ENCODE measurements around the gene TIMP1.

GRCh38 chrX:47560179-47560933 is 21.9 kb upstream of the TIMP1 start:
- TF ChIP-seq ZNF521 (tag by site-specific recombination; IDR thresholded peaks at IDR 0.05) = no peak
- no peak for TF ChIP-seq ZNF362 (tag by site-specific recombination; IDR thresholded peaks at IDR 0.05)
- TF ChIP-seq ZNF843 (tag by site-specific recombination; IDR thresholded peaks at IDR 0.05) = no peak
- TF ChIP-seq CTCF (tag by site-specific recombination; IDR thresholded peaks at IDR 0.05) = no peak
- TF ChIP-seq ZNF416 (tag by site-specific recombination; IDR thresholded peaks at IDR 0.05) = no peak
- TF ChIP-seq ZNF580 (tag by site-specific recombination; IDR thresholded peaks at IDR 0.05) = peak; percentile 33; the same call in 1 of the 2 replicates
- TF ChIP-seq, protein P1, sequence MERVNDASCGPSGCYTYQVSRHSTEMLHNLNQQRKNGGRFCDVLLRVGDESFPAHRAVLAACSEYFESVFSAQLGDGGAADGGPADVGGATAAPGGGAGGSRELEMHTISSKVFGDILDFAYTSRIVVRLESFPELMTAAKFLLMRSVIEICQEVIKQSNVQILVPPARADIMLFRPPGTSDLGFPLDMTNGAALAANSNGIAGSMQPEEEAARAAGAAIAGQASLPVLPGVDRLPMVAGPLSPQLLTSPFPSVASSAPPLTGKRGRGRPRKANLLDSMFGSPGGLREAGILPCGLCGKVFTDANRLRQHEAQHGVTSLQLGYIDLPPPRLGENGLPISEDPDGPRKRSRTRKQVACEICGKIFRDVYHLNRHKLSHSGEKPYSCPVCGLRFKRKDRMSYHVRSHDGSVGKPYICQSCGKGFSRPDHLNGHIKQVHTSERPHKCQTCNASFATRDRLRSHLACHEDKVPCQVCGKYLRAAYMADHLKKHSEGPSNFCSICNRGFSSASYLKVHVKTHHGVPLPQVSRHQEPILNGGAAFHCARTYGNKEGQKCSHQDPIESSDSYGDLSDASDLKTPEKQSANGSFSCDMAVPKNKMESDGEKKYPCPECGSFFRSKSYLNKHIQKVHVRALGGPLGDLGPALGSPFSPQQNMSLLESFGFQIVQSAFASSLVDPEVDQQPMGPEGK (tag by site-specific recombination; IDR thresholded peaks at IDR 0.05) = no peak
